ENCODE results near the gene ABCC6. TPM values are rescaled to one million over a fixed set of nuclear protein-coding genes. Genes with fewer than 3 reads are reported as not detected.
"Not testable (repeated sequence)": the region's sequence is repeated elsewhere in the genome, so short reads cannot be mapped to it uniquely, and the experiment has no call there.

The ABCC6 gene
- 0.53 TPM for polyA plus RNA-seq (2013, experiment 1 of 2)
- 0.53 TPM for polyA plus RNA-seq (2013, experiment 2 of 2)

DNA sequence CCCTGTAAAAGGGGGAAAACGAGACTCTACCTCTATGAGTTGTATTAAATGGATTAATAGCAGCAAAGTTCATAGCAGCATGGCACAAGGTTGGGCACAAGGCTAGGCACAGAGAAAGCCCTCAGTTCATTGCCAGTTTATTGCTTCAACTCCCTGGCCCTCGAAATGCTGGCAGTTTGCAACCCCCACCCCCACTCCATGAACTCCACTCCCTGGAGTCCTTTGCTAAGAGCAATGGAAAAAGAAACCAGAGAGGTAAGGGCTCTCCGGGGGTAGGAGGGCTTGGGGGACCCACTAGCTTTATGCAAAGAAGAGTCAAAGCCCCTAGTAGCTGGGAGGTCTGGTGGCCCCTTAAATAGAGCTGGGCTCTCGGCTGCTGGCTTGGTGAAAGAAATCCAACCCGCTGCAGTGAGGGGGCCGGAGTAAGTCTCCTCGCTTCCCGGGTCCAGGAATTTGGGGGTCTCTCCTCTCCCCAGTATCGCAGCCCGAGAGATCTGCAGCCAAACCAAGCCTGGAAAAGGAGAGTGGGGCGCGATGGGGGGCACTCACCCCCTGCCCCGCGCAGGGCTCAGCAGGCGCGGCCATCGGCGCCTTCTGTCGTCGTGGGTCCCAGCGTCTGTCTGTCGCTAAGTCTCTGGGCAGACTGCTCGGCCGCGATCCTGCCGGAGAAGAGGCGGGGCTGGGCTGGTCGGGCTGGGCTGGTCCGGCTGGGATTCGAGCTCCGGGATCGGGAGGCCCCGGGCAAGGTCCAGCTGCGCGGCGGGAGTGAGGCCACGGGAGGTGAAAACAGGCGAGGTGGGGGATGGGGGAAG lies at the start of gene ABCC6:
Gene ABCC6 (minus strand): TSS at position 645 of the 812 bp plus-strand sequence. CDS start 60 bp downstream, at position 585.
- not testable (repeated sequence) for H2BK5ac ChIP-seq (ENCODE audit: low read length); H4K8ac ChIP-seq (ENCODE audit: low read depth, low read length); H2BK120ac ChIP-seq (ENCODE audit: low read depth, low read length); H3K79me1 ChIP-seq (ENCODE audit: low read length); H3K18ac ChIP-seq (ENCODE audit: low read length); H3K27me3 ChIP-seq (ENCODE audit: insufficient read depth, low read length, poor library complexity); H3K4me3 ChIP-seq (ENCODE audit: low read length); H4K5ac ChIP-seq (ENCODE audit: low read length); DNase-seq; H3K4me2 ChIP-seq (ENCODE audit: low read length); H3K4me1 ChIP-seq (ENCODE audit: control insufficient read depth, low read depth, low read length); H3K36me3 ChIP-seq (ENCODE audit: control insufficient read depth, insufficient read depth, low read length); H3K9ac ChIP-seq (ENCODE audit: low read length); H3K79me2 ChIP-seq (ENCODE audit: control insufficient read depth, insufficient read depth, low read length); H3K4ac ChIP-seq (ENCODE audit: low read depth, low read length); H3K27ac ChIP-seq (ENCODE audit: low read depth, low read length); H3K23ac ChIP-seq (ENCODE audit: low read length); H2AK5ac ChIP-seq (ENCODE audit: low read length); H3K56ac ChIP-seq (ENCODE audit: low read length); H2BK15ac ChIP-seq (replicated peaks; ENCODE audit: low read depth)
- no CpG with 5 or more reads among the region's 38 CpGs for WGBS (ENCODE audit: extremely low coverage, insufficient coverage, low lambda C conversion rate)

GRCh38 chr16:16272573-16273221 lies 49.4 kb upstream of the ABCC6 start:
- not testable (repeated sequence) for H3K4me1 ChIP-seq (ENCODE audit: control insufficient read depth, low read depth, low read length); H3K36me3 ChIP-seq (ENCODE audit: control insufficient read depth, insufficient read depth, low read length); H3K4me3 ChIP-seq (ENCODE audit: low read length); DNase-seq; H3K27me3 ChIP-seq (ENCODE audit: insufficient read depth, low read length, poor library complexity); H3K23ac ChIP-seq (ENCODE audit: low read length); H3K56ac ChIP-seq (ENCODE audit: low read length); H3K9ac ChIP-seq (ENCODE audit: low read length); H3K18ac ChIP-seq (ENCODE audit: low read length); H3K4me2 ChIP-seq (ENCODE audit: low read length); H3K4ac ChIP-seq (ENCODE audit: low read depth, low read length); H3K27ac ChIP-seq (ENCODE audit: low read depth, low read length); H3K79me2 ChIP-seq (ENCODE audit: control insufficient read depth, insufficient read depth, low read length); H2BK120ac ChIP-seq (ENCODE audit: low read depth, low read length); H4K5ac ChIP-seq (ENCODE audit: low read length); H2BK5ac ChIP-seq (ENCODE audit: low read length); H4K8ac ChIP-seq (ENCODE audit: low read depth, low read length); H2AK5ac ChIP-seq (ENCODE audit: low read length); H2BK15ac ChIP-seq (replicated peaks; ENCODE audit: low read depth); H3K79me1 ChIP-seq (ENCODE audit: low read length)
- WGBS (ENCODE audit: extremely low coverage, insufficient coverage, low lambda C conversion rate), result no CpG with 5 or more reads among the region's 14 CpGs

DNA sequence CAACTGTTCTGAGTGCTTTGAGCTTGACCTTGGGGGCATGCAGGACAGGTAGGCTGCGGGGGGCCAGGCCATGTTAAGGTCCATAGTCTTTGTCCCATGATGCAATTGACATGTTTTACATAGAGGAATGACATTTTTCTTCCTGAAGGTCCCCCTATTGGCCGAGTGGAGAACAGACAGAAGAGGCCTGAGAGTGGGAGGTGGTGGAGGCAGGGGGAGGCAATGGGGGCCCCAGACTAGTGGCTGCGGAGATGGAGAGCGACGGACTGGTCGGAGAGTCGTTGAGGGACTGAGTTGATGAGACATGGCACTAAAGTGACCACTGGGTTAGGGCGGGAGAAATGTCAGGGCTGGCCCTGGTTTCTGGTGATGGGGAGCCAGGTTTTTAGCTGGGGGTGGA lies 48.4 kb upstream of the ABCC6 start:
- not testable (repeated sequence) for H3K27me3 ChIP-seq (ENCODE audit: insufficient read depth, low read length, poor library complexity); H3K4me3 ChIP-seq (ENCODE audit: low read length); H2AK5ac ChIP-seq (ENCODE audit: low read length); H3K79me2 ChIP-seq (ENCODE audit: control insufficient read depth, insufficient read depth, low read length); H3K9ac ChIP-seq (ENCODE audit: low read length); H3K18ac ChIP-seq (ENCODE audit: low read length); DNase-seq; H3K27ac ChIP-seq (ENCODE audit: low read depth, low read length); H3K36me3 ChIP-seq (ENCODE audit: control insufficient read depth, insufficient read depth, low read length); H3K56ac ChIP-seq (ENCODE audit: low read length); H3K4me1 ChIP-seq (ENCODE audit: control insufficient read depth, low read depth, low read length); H2BK15ac ChIP-seq (replicated peaks; ENCODE audit: low read depth); H3K4ac ChIP-seq (ENCODE audit: low read depth, low read length); H3K79me1 ChIP-seq (ENCODE audit: low read length); H2BK120ac ChIP-seq (ENCODE audit: low read depth, low read length); H3K23ac ChIP-seq (ENCODE audit: low read length); H4K8ac ChIP-seq (ENCODE audit: low read depth, low read length); H3K4me2 ChIP-seq (ENCODE audit: low read length); H2BK5ac ChIP-seq (ENCODE audit: low read length); H4K5ac ChIP-seq (ENCODE audit: low read length)
- no CpG with 5 or more reads among the region's 8 CpGs for WGBS (ENCODE audit: extremely low coverage, insufficient coverage, low lambda C conversion rate)

DNA sequence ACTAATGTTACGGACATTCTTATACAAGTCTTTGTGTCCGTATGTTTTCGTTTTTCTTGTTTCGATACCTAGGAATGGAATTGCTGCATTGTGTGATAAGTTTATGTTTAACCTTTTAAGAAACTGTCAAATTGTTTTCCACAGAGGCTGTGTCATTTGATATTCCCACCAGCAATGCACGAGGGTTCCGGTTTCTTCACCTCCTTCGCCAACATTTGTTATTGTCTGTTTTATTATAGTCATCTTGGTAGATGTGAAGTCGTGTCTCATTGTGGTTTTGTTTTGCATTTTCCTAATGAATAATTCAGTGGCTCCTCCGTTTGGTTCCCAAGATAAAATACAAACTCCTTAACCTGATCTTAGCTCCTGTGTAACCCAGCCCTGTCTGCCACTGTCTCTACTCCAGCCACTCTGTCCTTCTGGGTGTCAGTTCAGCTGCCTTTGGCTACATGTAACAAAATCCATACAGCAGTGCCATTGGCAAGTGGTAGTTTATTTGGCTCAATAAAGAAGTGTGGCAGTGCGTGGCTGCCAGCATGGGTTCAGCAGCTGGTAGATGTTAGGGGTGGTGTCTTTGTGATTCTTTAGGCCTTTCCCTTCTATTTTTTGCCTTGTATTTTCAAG lies 45.0 kb upstream of the ABCC6 start:
- not testable (repeated sequence) for H3K79me2 ChIP-seq (ENCODE audit: control insufficient read depth, insufficient read depth, low read length); H3K23ac ChIP-seq (ENCODE audit: low read length); H3K36me3 ChIP-seq (ENCODE audit: control insufficient read depth, insufficient read depth, low read length); H3K27ac ChIP-seq (ENCODE audit: low read depth, low read length); H3K4me2 ChIP-seq (ENCODE audit: low read length); H4K5ac ChIP-seq (ENCODE audit: low read length); H3K56ac ChIP-seq (ENCODE audit: low read length); H3K9ac ChIP-seq (ENCODE audit: low read length); H3K79me1 ChIP-seq (ENCODE audit: low read length); H2BK120ac ChIP-seq (ENCODE audit: low read depth, low read length); H3K27me3 ChIP-seq (ENCODE audit: insufficient read depth, low read length, poor library complexity); H3K4me1 ChIP-seq (ENCODE audit: control insufficient read depth, low read depth, low read length); H2BK5ac ChIP-seq (ENCODE audit: low read length); H3K4ac ChIP-seq (ENCODE audit: low read depth, low read length); H3K18ac ChIP-seq (ENCODE audit: low read length); DNase-seq; H2AK5ac ChIP-seq (ENCODE audit: low read length); H3K4me3 ChIP-seq (ENCODE audit: low read length); H2BK15ac ChIP-seq (replicated peaks; ENCODE audit: low read depth); H4K8ac ChIP-seq (ENCODE audit: low read depth, low read length)
- WGBS (ENCODE audit: extremely low coverage, insufficient coverage, low lambda C conversion rate), result no CpG with 5 or more reads among the region's 10 CpGs

DNA sequence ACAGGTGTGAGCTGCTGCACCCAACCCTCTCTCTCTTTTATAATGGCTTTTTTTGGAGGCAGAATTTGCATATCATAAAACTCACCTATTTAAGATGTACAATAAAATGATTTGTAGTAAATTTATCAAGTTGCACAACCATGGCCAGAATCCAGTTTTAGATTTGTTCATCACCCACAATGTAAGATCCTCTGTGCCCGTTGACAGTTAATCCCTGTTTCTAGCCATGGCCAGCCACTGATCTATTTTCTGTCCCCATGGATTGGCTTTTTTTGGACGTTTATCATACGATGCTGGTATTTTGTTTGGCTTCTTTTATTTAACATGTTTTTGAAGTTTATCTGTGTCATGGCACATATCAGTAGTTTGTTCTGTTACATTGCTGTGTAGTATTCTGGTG lies 44.4 kb upstream of the ABCC6 start:
- H2BK5ac ChIP-seq (ENCODE audit: low read length); H3K4ac ChIP-seq (ENCODE audit: low read depth, low read length); H2BK120ac ChIP-seq (ENCODE audit: low read depth, low read length); H3K56ac ChIP-seq (ENCODE audit: low read length); H2AK5ac ChIP-seq (ENCODE audit: low read length); H3K23ac ChIP-seq (ENCODE audit: low read length); H4K8ac ChIP-seq (ENCODE audit: low read depth, low read length); H3K9ac ChIP-seq (ENCODE audit: low read length); H3K18ac ChIP-seq (ENCODE audit: low read length); H3K79me1 ChIP-seq (ENCODE audit: low read length); H4K5ac ChIP-seq (ENCODE audit: low read length); H3K79me2 ChIP-seq (ENCODE audit: control insufficient read depth, insufficient read depth, low read length); H3K36me3 ChIP-seq (ENCODE audit: control insufficient read depth, insufficient read depth, low read length); H3K27ac ChIP-seq (ENCODE audit: low read depth, low read length); H2BK15ac ChIP-seq (replicated peaks; ENCODE audit: low read depth); H3K4me1 ChIP-seq (ENCODE audit: control insufficient read depth, low read depth, low read length); H3K4me2 ChIP-seq (ENCODE audit: low read length); DNase-seq; H3K4me3 ChIP-seq (ENCODE audit: low read length); H3K27me3 ChIP-seq (ENCODE audit: insufficient read depth, low read length, poor library complexity): not testable (repeated sequence)
- WGBS (ENCODE audit: extremely low coverage, insufficient coverage, low lambda C conversion rate), result no CpG with 5 or more reads among the region's 3 CpGs
